Measurements from ENCODE around the gene ASS1. TPM values are rescaled to one million over a fixed set of nuclear protein-coding genes. Genes with fewer than 3 reads are reported as not detected.

The ASS1 gene
- total and polyA plus RNA-seq, 2 of the 13 experiments (the other 11 are each of a cell fraction or from before 2014, with no cell fraction given), result 77.6 to 122 TPM

- TF ChIP-seq ZBTB33 (CRISPR knock-in tag; IDR thresholded peaks at IDR 0.05), result no peak
These were observed 67.4 kb downstream of the ASS1 start (continued) for GRCh38 chr9:130512199-130512598.

GRCh38 chr9:130513078-130513477 is 68.3 kb downstream of the ASS1 start:
- CTCF ChIA-PET (ENCODE audit: low intra/inter-chr PET ratio, low total read pairs), result no interaction called here
- H3K36me3 ChIP-seq (replicated peaks in 1 of 2; ENCODE audit: control insufficient read depth in 1 of 2, insufficient read depth in 2 of 2, low read length in 2 of 2), result no peaks in the 10 kb centered on the region
- H2AFZ ChIP-seq (ENCODE audit: low read length), result no peak overlapping the region
- DNase-seq (ENCODE audit: low spot score) (no peak), ATAC-seq (no peak), FAIRE-seq (no peak)
- no peaks in the 10 kb centered on the region for H3K9me3 ChIP-seq (ENCODE audit: low read length)
- H3K79me2 ChIP-seq (ENCODE audit: insufficient read depth, low read length), result no peaks in the 10 kb centered on the region
- H4K20me1 ChIP-seq (ENCODE audit: insufficient read depth, low read length), result no peaks in the 10 kb centered on the region
- BruUV-seq (replicated peaks), result no TSS peak
- intact Hi-C loops (cut with micrococcal nuclease; ENCODE audit: unreplicated experiment) (no loop called here), in situ Hi-C loops (cut with HindIII; ENCODE audit: extremely low pct_ligation_motif_present, low pct_unique_long_range_greater_than_20kb) (no loop called here)
- H3K27me3 ChIP-seq (ENCODE audit: control insufficient read depth in 1 of 2, insufficient read depth in 2 of 2, low read length in 2 of 2), result peaks cover 3 to 9% of the 10 kb centered on the region in 2 experiments; a peak in 4 of 5 replicates
- 33% methylated on average over 1 of the region's 1 CpG for WGBS (ENCODE audit: low lambda C conversion rate)
- no peak overlapping the region for H3K9ac ChIP-seq (ENCODE audit: insufficient read depth, low read depth, low read length)
- no peak overlapping the region for H3K27ac ChIP-seq (ENCODE audit: extremely low read length, insufficient read depth, low read length)
- H3K4me1 ChIP-seq (ENCODE audit: insufficient read depth, low read length), result peaks cover 8% of the 10 kb centered on the region; the same call in 1 of the 2 replicates
- H3K4me3 ChIP-seq (replicated peaks in 1 of 3; ENCODE audit: insufficient read depth in 1 of 3, low read depth in 2 of 3, low read length in 3 of 3), result no peak overlapping the region
- POLR2A ChIA-PET, result interaction anchor here (1.2 kb wide), 1 partner anchor 13 kb away, joined by 3 read pairs; no protein-coding TSS in a partner anchor
- no peak overlapping the region for H3K4me2 ChIP-seq (ENCODE audit: low read depth, low read length)
- TF ChIP-seq DMAP1 (CRISPR knock-in tag; IDR thresholded peaks at IDR 0.05) (no peak), TARDBP (CRISPR knock-in tag; IDR thresholded peaks at IDR 0.05) (no peak), SOX5 (CRISPR knock-in tag; IDR thresholded peaks at IDR 0.05; ENCODE audit: borderline replicate concordance) (no peak), STAT6 (CRISPR knock-in tag; IDR thresholded peaks at IDR 0.05; ENCODE audit: borderline replicate concordance) (no peak), NFIC (IDR thresholded peaks at IDR 0.05; ENCODE audit: low read length) (no peak), HOMEZ (CRISPR knock-in tag; IDR thresholded peaks at IDR 0.05; ENCODE audit: low read depth) (no peak), ELF4 (CRISPR knock-in tag; IDR thresholded peaks at IDR 0.05; ENCODE audit: borderline replicate concordance) (no peak), ZBTB3 (CRISPR knock-in tag; IDR thresholded peaks at IDR 0.05; ENCODE audit: borderline replicate concordance, low read depth) (no peak), ONECUT2 (CRISPR knock-in tag; IDR thresholded peaks at IDR 0.05) (no peak), MXD1 (CRISPR knock-in tag; IDR thresholded peaks at IDR 0.05) (no peak), GABPA (IDR thresholded peaks at IDR 0.05; ENCODE audit: low read depth, low read length) (no peak), GABPA (CRISPR knock-in tag; IDR thresholded peaks at IDR 0.05; ENCODE audit: low read depth) (no peak), REL (CRISPR knock-in tag; conservative IDR thresholded peaks at IDR 0.05) (no peak), ZNF143 (CRISPR knock-in tag; IDR thresholded peaks at IDR 0.05) (no peak), ZBTB21 (CRISPR knock-in tag; IDR thresholded peaks at IDR 0.05) (no peak)

All from HepG2 (cell line).